MCF 10A (cell line): Measurements from ENCODE around the gene TECR. TPM values are rescaled to one million over a fixed set of nuclear protein-coding genes. Genes with fewer than 3 reads are reported as not detected.
"Not testable (repeated sequence)": the region's sequence is repeated elsewhere in the genome, so short reads cannot be mapped to it uniquely, and the experiment has no call there.

ENCODE experiments used
- BruUV-seq: library from RNA; stranded (reverse); fragments of 400-500 nt; replicated peaks from 2 replicates; lab custom pipeline; 2021; lab: Mats Ljungman, UMichigan
- CTCF ChIA-PET: fragments of 300-600 bp; sonication (Branson Sonifier 250); formaldehyde crosslinking; extraction: SDS; loops from one replicate; lab custom pipeline; 2021; ENCODE audit warnings: antibody characterized with exemption, inconsistent platforms; lab: Yijun Ruan, JAX
- POLR2A ChIA-PET: fragments of 300-600, 350-650 bp; sonication (Branson Sonifier 250); formaldehyde crosslinking; extraction: SDS; loops from one replicate; lab custom pipeline; 2020; ENCODE audit warnings: antibody characterized with exemption, inconsistent platforms; lab: Yijun Ruan, JAX
- DNase-seq: peaks from one replicate; pipeline ENCODE4 v3.0.0-alpha.2; 2018; ENCODE audit not compliant: unreplicated experiment
- H3K27ac Mint-ChIP-seq: one replicate; pipeline ENCODE4 v1.8.0; 2022; ENCODE audit warnings: mild to moderate bottlenecking, low read depth, mixed read lengths; ENCODE audit not compliant: unreplicated experiment
- H3K27me3 Mint-ChIP-seq: one replicate; pipeline ENCODE4 v1.8.0; 2022; ENCODE audit warnings: mixed read lengths; ENCODE audit not compliant: insufficient read depth, unreplicated experiment
- H3K36me3 Mint-ChIP-seq: one replicate; pipeline ENCODE4 v1.8.0; 2022; ENCODE audit warnings: mild to moderate bottlenecking, moderate library complexity, mixed read lengths; ENCODE audit not compliant: insufficient read depth, unreplicated experiment
- H3K4me1 Mint-ChIP-seq: one replicate; pipeline ENCODE4 v1.8.0; 2022; ENCODE audit warnings: mixed read lengths; ENCODE audit not compliant: insufficient read depth, unreplicated experiment
- H3K4me3 Mint-ChIP-seq: one replicate; pipeline ENCODE4 v1.8.0; 2022; ENCODE audit warnings: mild to moderate bottlenecking, moderate library complexity, mixed read lengths; ENCODE audit not compliant: unreplicated experiment
- H3K9me3 Mint-ChIP-seq: one replicate; pipeline ENCODE4 v1.8.0; 2022; ENCODE audit warnings: mixed read lengths; ENCODE audit not compliant: unreplicated experiment
- CTCF ChIP-seq: fragments of 200-600 bp; IDR thresholded peaks from one replicate; pipeline ENCODE4 v1.8.0; 2022; ENCODE audit warnings: antibody characterized with exemption, mild to moderate bottlenecking; ENCODE audit not compliant: unreplicated experiment
- intact Hi-C: fragments of 100-400 bp; cut with micrococcal nuclease; formaldehyde crosslinking; loops from 2 replicates; pipeline ENCODE4 v1.14.1; 2022
- total RNA-seq: library from RNA; stranded (reverse); gene quantifications from 2 replicates; pipeline ENCODE4 v1.2.3, GENCODE V29; 2022

TECR gene
- total RNA-seq, 1 experiment from 2014 or later, result 106 TPM

GRCh38 chr19:14611051-14611450 is 81.7 kb downstream of the TECR start:
- no peak for TF ChIP-seq CTCF
- no peaks in the 10 kb centered on the region for H3K9me3 Mint-ChIP-seq
- H3K36me3 Mint-ChIP-seq, result no peaks in the 10 kb centered on the region
- no peaks in the 10 kb centered on the region for H3K4me1 Mint-ChIP-seq
- ChIA-PET POLR2A (interaction anchor here (0.7 kb wide), 1 partner anchor 12 kb away, joined by 3 read pairs; no protein-coding TSS in a partner anchor), CTCF (interaction anchor here (0.5 to 0.6 kb wide), 2 partner anchors 76 to 179 kb away, joined by 3 to 5 read pairs; no protein-coding TSS in a partner anchor)
- H3K27me3 Mint-ChIP-seq, result no peaks in the 10 kb centered on the region
- H3K27ac Mint-ChIP-seq, result no peak overlapping the region
- intact Hi-C loops, result no loop called here
- no peak for DNase-seq
- no TSS peak for BruUV-seq
- H3K4me3 Mint-ChIP-seq, result no peak overlapping the region

- POLR2A ChIA-PET, BruUV-seq, CTCF ChIA-PET, intact Hi-C loops, H3K27ac Mint-ChIP-seq, DNase-seq, H3K36me3 Mint-ChIP-seq, H3K9me3 Mint-ChIP-seq, H3K27me3 Mint-ChIP-seq, H3K4me1 Mint-ChIP-seq, H3K4me3 Mint-ChIP-seq: not testable (repeated sequence)
These were observed 82.8 kb downstream of the TECR start for GRCh38 chr19:14612242-14612641.

- no peak overlapping the region for H3K4me3 Mint-ChIP-seq
- intact Hi-C loops, result no loop called here
- ChIA-PET CTCF (no interaction called here), POLR2A (no interaction called here)
- no peak for TF ChIP-seq CTCF
- DNase-seq, result no peak
- no peaks in the 10 kb centered on the region for H3K36me3 Mint-ChIP-seq
- no TSS peak for BruUV-seq
- no peak overlapping the region for H3K27ac Mint-ChIP-seq
- H3K27me3 Mint-ChIP-seq, result no peaks in the 10 kb centered on the region
- no peaks in the 10 kb centered on the region for H3K4me1 Mint-ChIP-seq
- peaks cover 8% of the 10 kb centered on the region for H3K9me3 Mint-ChIP-seq
These were observed 83.3 kb downstream of the TECR start for GRCh38 chr19:14612657-14613056.

GRCh38 chr19:14613399-14614098 is 84.2 kb downstream of the TECR start:
- CTCF ChIA-PET, result interaction anchor here (0.7 to 0.8 kb wide), 3 partner anchors 15 to 73 kb away, joined by 3 read pairs; no protein-coding TSS in a partner anchor
- DNase-seq, POLR2A ChIA-PET, H3K4me1 Mint-ChIP-seq, BruUV-seq, H3K4me3 Mint-ChIP-seq, H3K27ac Mint-ChIP-seq, H3K9me3 Mint-ChIP-seq, intact Hi-C loops, H3K36me3 Mint-ChIP-seq, H3K27me3 Mint-ChIP-seq: not testable (repeated sequence)

- Mint-ChIP-seq H3K27me3 (no peaks in the 10 kb centered on the region), H3K27ac (no peak overlapping the region), H3K36me3 (no peaks in the 10 kb centered on the region), H3K9me3 (peaks cover 9% of the 10 kb centered on the region), H3K4me1 (no peaks in the 10 kb centered on the region), H3K4me3 (no peak overlapping the region)
- TF ChIP-seq CTCF, result no peak
- BruUV-seq, result no TSS peak
- ChIA-PET CTCF (interaction anchor here (0.8 kb wide), 1 partner anchor 73 kb away, joined by 3 read pairs; no protein-coding TSS in a partner anchor), POLR2A (no interaction called here)
- intact Hi-C loops, result no loop called here
- DNase-seq, result no peak
These were observed 84.7 kb downstream of the TECR start for GRCh38 chr19:14614099-14614412.
